RWPE1 (cell line): ENCODE results near the gene ZMYND8.

Experiments used
- CTCF ChIA-PET: fragments of 350-600 bp; sonication (Branson Sonifier 250); formaldehyde crosslinking; extraction: SDS; loops from one replicate; lab custom pipeline; 2021; lab: Yijun Ruan, JAX
- POLR2A ChIA-PET: fragments of 400-600 bp; formaldehyde crosslinking; extraction: SDS; loops from one replicate; lab custom pipeline; 2020; ENCODE audit warnings: antibody characterized with exemption; ENCODE audit not compliant: low non-redundant PET; lab: Yijun Ruan, JAX
- DNase-seq: peaks from one replicate; pipeline ENCODE4 v3.0.0; 2012; ENCODE audit warnings: low spot score
- H3K27ac ChIP-seq: fragments of 450-650 bp; 2 replicates; pipeline ENCODE4 v1.5.1; 2017
- CTCF ChIP-seq: fragments of 450-650 bp; conservative IDR thresholded peaks from 2 replicates; pipeline ENCODE4 v1.5.1; 2017; ENCODE audit warnings: low read depth, mild to moderate bottlenecking

Gene ZMYND8

GRCh38 chr20:47350691-47351545, 5.6 kb downstream of the ZMYND8 start:
- no peak for DNase-seq
- no peak overlapping the region for H3K27ac ChIP-seq
- ChIA-PET POLR2A (no interaction called here), CTCF (interaction anchor here (0.7 to 1.7 kb wide), 5 partner anchors 8 to 78 kb away, joined by 3 to 8 read pairs (median 5); no protein-coding TSS in a partner anchor)
- TF ChIP-seq CTCF: no peak

- no peak for TF ChIP-seq CTCF
- ChIA-PET POLR2A (interaction anchor here (0.5 to 0.8 kb wide), 2 partner anchors 9 to 17 kb away, joined by 3 to 5 read pairs; no protein-coding TSS in a partner anchor), CTCF (interaction anchor here (0.8 to 1.7 kb wide), 2 partner anchors 9 to 34 kb away, joined by 5 to 8 read pairs; no protein-coding TSS in a partner anchor)
- no peak for DNase-seq
- no peak overlapping the region for H3K27ac ChIP-seq
These were observed 6.3 kb downstream of the ZMYND8 start for GRCh38 chr20:47350181-47350550.

GRCh38 chr20:47349365-47350180, 6.9 kb downstream of the ZMYND8 start:
- POLR2A ChIA-PET: interaction anchor here (0.5 to 0.8 kb wide), 2 partner anchors 9 to 16 kb away, joined by 3 to 5 read pairs; no protein-coding TSS in a partner anchor
- no peak for TF ChIP-seq CTCF
- DNase-seq: no peak
- CTCF ChIA-PET: interaction anchor here (0.8 to 1.7 kb wide), 2 partner anchors 10 to 34 kb away, joined by 5 to 8 read pairs; no protein-coding TSS in a partner anchor
- no peak overlapping the region for H3K27ac ChIP-seq

GRCh38 chr20:47348539-47349142, 7.9 kb downstream of the ZMYND8 start:
- ChIA-PET CTCF (interaction anchor here (0.6 kb wide), 1 partner anchor 150 kb away, joined by 3 read pairs; no protein-coding TSS in a partner anchor), POLR2A (no interaction called here)
- peak overlapping the region; percentile 12; the same call in 1 of the 2 replicates for H3K27ac ChIP-seq

GRCh38 chr20:47347661-47348435, 8.7 kb downstream of the ZMYND8 start:
- no peak for TF ChIP-seq CTCF
- H3K27ac ChIP-seq: peak overlapping the region; percentile 22; the same call in 1 of the 2 replicates
- POLR2A ChIA-PET: no interaction called here
- CTCF ChIA-PET: interaction anchor here (0.6 to 0.8 kb wide), 2 partner anchors 36 to 149 kb away, joined by 3 read pairs; no protein-coding TSS in a partner anchor
- DNase-seq: no peak

More at GRCh38 chr20:47348539-47349142, 7.9 kb downstream of the ZMYND8 start:
- no peak for TF ChIP-seq CTCF
- DNase-seq: no peak
